PC-9 (cell line): ENCODE results near the gene NOTCH4. TPM values are rescaled to one million over a fixed set of nuclear protein-coding genes. Genes with fewer than 3 reads are reported as not detected.
A peak's percentile ranks its signal among the peaks of the same experiment; 100 is the strongest.

Source experiments
- BruUV-seq: library from RNA; stranded (reverse); fragments of 400-500 nt; replicated peaks from 2 replicates; lab custom pipeline; 2021; lab: Mats Ljungman, UMichigan
- CTCF ChIA-PET: fragments of 300-600 bp; sonication (Branson Sonifier 250); formaldehyde crosslinking; loops from one replicate; lab custom pipeline; 2022; ENCODE audit warnings: antibody characterized with exemption; lab: Charles Lee
- POLR2A ChIA-PET: fragments of 300-600 bp; sonication (Branson Sonifier 250); formaldehyde crosslinking; loops from one replicate; lab custom pipeline; 2022; ENCODE audit warnings: antibody characterized with exemption; ENCODE audit not compliant: unreplicated experiment; lab: Charles Lee
- DNase-seq, 2 experiments: peaks; one replicate each; pipeline versions ENCODE4 v3.0.0 to v3.0.0-alpha.2; 2015 to 2022; ENCODE audit warnings: mixed read lengths in 1 of 2
- H2AFZ ChIP-seq: fragments of 200-600 bp; sonication (generic); 2 replicates; pipeline ENCODE4 v1.8.1; 2017; ENCODE audit warnings: antibody characterized with exemption
- H3F3A ChIP-seq: fragments of 200-600 bp; sonication (generic); 2 replicates; pipeline ENCODE4 v1.8.1; 2017; ENCODE audit warnings: antibody characterized with exemption, mild to moderate bottlenecking, low read depth; ENCODE audit not compliant: insufficient read depth
- H3K27ac ChIP-seq: fragments of 200-600 bp; sonication (generic); 2 replicates; pipeline ENCODE4 v1.6.1; 2016; ENCODE audit warnings: mixed run types
- H3K27me3 ChIP-seq: fragments of 200-600 bp; sonication (generic); 2 replicates; pipeline ENCODE4 v1.6.1; 2016; ENCODE audit warnings: low read depth, mixed run types; ENCODE audit not compliant: insufficient read depth
- H3K36me3 ChIP-seq: fragments of 200-600 bp; sonication (generic); 2 replicates; pipeline ENCODE4 v1.6.1; 2016; ENCODE audit warnings: low read depth, mixed run types
- H3K4me1 ChIP-seq: fragments of 200-600 bp; sonication (generic); replicated peaks from 2 replicates; pipeline ENCODE4 v1.6.1; 2016; ENCODE audit warnings: mixed run types; ENCODE audit not compliant: insufficient read depth
- H3K4me2 ChIP-seq: fragments of 200-600 bp; sonication (generic); 2 replicates; pipeline ENCODE4 v1.6.1; 2017; ENCODE audit warnings: mixed run types
- H3K4me3 ChIP-seq: fragments of 200-600 bp; sonication (generic); 2 replicates; pipeline ENCODE4 v1.6.1; 2016; ENCODE audit warnings: mixed run types
- H3K79me2 ChIP-seq: fragments of 200-600 bp; sonication (generic); 2 replicates; pipeline ENCODE4 v1.6.1; 2017; ENCODE audit warnings: low read depth, mixed run types
- H3K9me2 ChIP-seq: fragments of 200-600 bp; sonication (generic); 2 replicates; pipeline ENCODE4 v1.8.1; 2017; ENCODE audit warnings: mild to moderate bottlenecking; ENCODE audit not compliant: insufficient read depth
- H3K9me3 ChIP-seq: fragments of 200-600 bp; sonication (generic); 2 replicates; pipeline ENCODE4 v1.8.1; 2016; ENCODE audit warnings: low read depth; ENCODE audit not compliant: insufficient read depth
- H4K20me1 ChIP-seq: fragments of 200-600 bp; sonication (generic); 2 replicates; pipeline ENCODE4 v1.8.1; 2017; ENCODE audit not compliant: insufficient read depth
- EZH2 ChIP-seq: fragments of 200-600 bp; sonication (generic); IDR thresholded peaks from 2 replicates; pipeline ENCODE4 v1.8.0; 2017; ENCODE audit warnings: antibody characterized with exemption, low read depth
- intact Hi-C: fragments of 100-400 bp; cut with micrococcal nuclease; formaldehyde crosslinking; loops from one replicate; pipeline ENCODE4 v1.10.0; 2022; ENCODE audit not compliant: unreplicated experiment
- total RNA-seq: library from RNA; stranded (reverse); gene quantifications from 2 replicates; pipeline ENCODE4 v1.2.3, GENCODE V29; 2021
- TF ChIP-seq, protein P1 (sequence below): fragments of 200-600 bp; sonication (generic); conservative IDR thresholded peaks from 2 replicates; pipeline ENCODE4 v1.6.1; 2017; ENCODE audit warnings: mixed run types, antibody characterized with exemption, mild to moderate bottlenecking, moderate library complexity

NOTCH4 gene
- total RNA-seq, 1 experiment from 2014 or later = 1.5 TPM

DNA sequence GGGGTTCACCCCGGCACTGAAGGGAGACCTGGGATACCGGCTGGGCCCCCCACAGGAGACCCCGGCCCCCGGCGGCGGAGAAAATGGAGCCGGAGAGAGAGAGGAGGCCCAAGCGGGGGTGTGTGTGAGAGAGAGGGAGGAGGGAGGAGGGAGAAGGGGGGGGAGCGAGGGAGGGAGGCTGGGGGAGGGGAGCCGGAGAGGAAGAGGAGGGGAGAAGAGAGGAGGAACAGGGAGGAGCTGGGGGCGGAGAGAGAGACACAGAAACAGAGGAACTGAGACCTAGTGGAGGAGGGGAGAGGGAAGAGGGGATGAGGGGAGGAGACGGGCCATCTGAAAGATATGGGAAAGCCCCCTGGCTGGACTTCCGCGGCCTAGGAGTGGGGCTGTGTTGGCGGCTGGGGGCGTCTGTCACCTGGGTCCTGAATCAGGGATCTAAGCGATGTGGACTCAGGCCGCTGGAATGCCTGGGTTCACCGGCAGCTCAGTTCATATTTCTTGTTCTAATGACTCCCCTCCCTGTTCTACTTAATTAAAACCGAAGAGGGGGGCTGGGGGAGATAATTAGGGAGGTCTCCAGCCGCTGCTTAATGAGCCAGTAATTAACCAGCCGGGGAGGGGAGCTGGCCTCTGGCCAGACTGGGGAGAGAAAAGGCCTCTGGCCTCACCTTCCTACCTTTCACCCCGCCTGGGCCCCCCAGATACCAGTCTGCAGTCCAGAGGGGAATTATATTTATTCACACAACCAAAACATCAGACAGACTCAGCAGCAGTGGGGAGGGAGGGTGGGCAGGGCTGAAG, 33.6 kb downstream of the NOTCH4 start, which contains the start of gene PBX2:
TSS of gene PBX2 (minus strand) at position 149 of the 798 bp plus-strand sequence. CDS start 287 bp downstream, outside the sequence.
- H3K27me3 ChIP-seq = no peaks in the 10 kb centered on the region
- TF ChIP-seq EZH2 = no peak
- TF ChIP-seq, protein P1, sequence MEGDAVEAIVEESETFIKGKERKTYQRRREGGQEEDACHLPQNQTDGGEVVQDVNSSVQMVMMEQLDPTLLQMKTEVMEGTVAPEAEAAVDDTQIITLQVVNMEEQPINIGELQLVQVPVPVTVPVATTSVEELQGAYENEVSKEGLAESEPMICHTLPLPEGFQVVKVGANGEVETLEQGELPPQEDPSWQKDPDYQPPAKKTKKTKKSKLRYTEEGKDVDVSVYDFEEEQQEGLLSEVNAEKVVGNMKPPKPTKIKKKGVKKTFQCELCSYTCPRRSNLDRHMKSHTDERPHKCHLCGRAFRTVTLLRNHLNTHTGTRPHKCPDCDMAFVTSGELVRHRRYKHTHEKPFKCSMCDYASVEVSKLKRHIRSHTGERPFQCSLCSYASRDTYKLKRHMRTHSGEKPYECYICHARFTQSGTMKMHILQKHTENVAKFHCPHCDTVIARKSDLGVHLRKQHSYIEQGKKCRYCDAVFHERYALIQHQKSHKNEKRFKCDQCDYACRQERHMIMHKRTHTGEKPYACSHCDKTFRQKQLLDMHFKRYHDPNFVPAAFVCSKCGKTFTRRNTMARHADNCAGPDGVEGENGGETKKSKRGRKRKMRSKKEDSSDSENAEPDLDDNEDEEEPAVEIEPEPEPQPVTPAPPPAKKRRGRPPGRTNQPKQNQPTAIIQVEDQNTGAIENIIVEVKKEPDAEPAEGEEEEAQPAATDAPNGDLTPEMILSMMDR = no peak
- intact Hi-C loops = loop anchor here (1.0 to 10.0 kb wide), 3 partner anchors 12 to 785 kb away; partner anchors contain the start of genes ATP6V1G2, DDX39B, NFKBIL1 and RNF5
- DNase-seq = peak; percentile 56 to 74
- no peaks in the 10 kb centered on the region for H3K9me3 ChIP-seq
- H3K9me2 ChIP-seq = no peaks in the 10 kb centered on the region
- H3F3A ChIP-seq = peaks cover 9% of the 10 kb centered on the region; the same call in 1 of the 2 replicates
- peaks cover 19% of the 10 kb centered on the region for H3K4me1 ChIP-seq
- H3K4me2 ChIP-seq = peak within 1 kb of the TSS; percentile 95
- peaks cover 18% of the 10 kb centered on the region for H3K79me2 ChIP-seq
- BruUV-seq = TSS peak; percentile 87
- no peaks in the 10 kb centered on the region for H4K20me1 ChIP-seq
- peaks cover 10% of the 10 kb centered on the region for H3K36me3 ChIP-seq
- peak within 1 kb of the TSS; percentile 85 for H3K4me3 ChIP-seq
- ChIA-PET CTCF (interaction anchor here (0.6 to 1.1 kb wide), 4 partner anchors 13 to 71 kb away, joined by 3 to 4 read pairs (median 4); partner anchors contain the start of gene FKBPL), POLR2A (interaction anchor here (0.5 to 1.0 kb wide), 10 partner anchors 13 to 487 kb away, joined by 3 to 14 read pairs (median 4); partner anchors contain the start of gene ATF6B)
- peak within 1 kb of the TSS; percentile 30 for H3K27ac ChIP-seq
- H2AFZ ChIP-seq = peak within 1 kb of the TSS; percentile 78

DNA sequence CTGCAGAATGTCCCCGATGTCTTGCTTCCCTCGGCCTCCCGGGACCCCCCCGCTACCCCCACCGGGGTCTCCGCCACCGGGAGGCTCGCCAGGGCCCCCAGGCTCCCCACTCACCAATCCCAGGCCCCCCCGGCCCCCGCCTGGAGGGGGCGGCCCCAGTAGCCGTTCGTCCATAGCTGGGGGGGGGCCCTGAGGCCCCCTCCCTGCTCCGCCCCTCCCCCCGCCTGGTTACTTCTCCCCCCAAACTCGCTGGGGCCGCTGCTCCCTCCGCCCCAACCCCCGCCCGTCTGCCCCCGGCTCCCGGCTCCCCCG, 34.2 kb downstream of the NOTCH4 start:
- no peak for DNase-seq
- H3K27ac ChIP-seq = peak overlapping the region; percentile 26; the same call in 1 of the 2 replicates
- H2AFZ ChIP-seq = no peak overlapping the region
- H3K4me1 ChIP-seq = peaks cover 17% of the 10 kb centered on the region
- H3K4me3 ChIP-seq = peak overlapping the region; percentile 85
- no peaks in the 10 kb centered on the region for H4K20me1 ChIP-seq
- H3K27me3 ChIP-seq = no peaks in the 10 kb centered on the region
- peaks cover 9% of the 10 kb centered on the region; the same call in 1 of the 2 replicates for H3F3A ChIP-seq
- H3K9me3 ChIP-seq = no peaks in the 10 kb centered on the region
- H3K4me2 ChIP-seq = peak overlapping the region; percentile 95
- H3K79me2 ChIP-seq = peaks cover 18% of the 10 kb centered on the region
- H3K36me3 ChIP-seq = peaks cover 10% of the 10 kb centered on the region
- H3K9me2 ChIP-seq = no peaks in the 10 kb centered on the region
- TF ChIP-seq, protein P1 = no peak
- no peak for TF ChIP-seq EZH2
- no TSS peak for BruUV-seq
- intact Hi-C loops = loop anchor here (1.0 to 10.0 kb wide), 3 partner anchors 11 to 785 kb away; partner anchors contain the start of genes ATP6V1G2, DDX39B, NFKBIL1 and RNF5
- ChIA-PET POLR2A (interaction anchor here (0.6 to 1.0 kb wide), 3 partner anchors 62 to 487 kb away, joined by 3 to 14 read pairs (median 4); partner anchors contain the start of gene ATF6B), CTCF (interaction anchor here (0.6 to 1.0 kb wide), 3 partner anchors 55 to 71 kb away, joined by 3 to 4 read pairs (median 4); partner anchors contain the start of gene FKBPL)

GRCh38 chr6:32189069-32189741, 34.7 kb downstream of the NOTCH4 start:
- DNase-seq = no peak
- Histone ChIP-seq H3K27ac (peak overlapping the region; percentile 26; the same call in 1 of the 2 replicates), H3K79me2 (peaks cover 18% of the 10 kb centered on the region), H2AFZ (no peak overlapping the region), H3F3A (peaks cover 9% of the 10 kb centered on the region; the same call in 1 of the 2 replicates), H3K4me3 (peak overlapping the region; percentile 85), H3K4me2 (peak overlapping the region; percentile 95), H3K4me1 (peaks cover 14% of the 10 kb centered on the region), H3K27me3 (no peaks in the 10 kb centered on the region), H3K9me2 (no peaks in the 10 kb centered on the region), H3K9me3 (no peaks in the 10 kb centered on the region), H4K20me1 (no peaks in the 10 kb centered on the region), H3K36me3 (peaks cover 10% of the 10 kb centered on the region)
- BruUV-seq = TSS peak; percentile 26
- CTCF ChIA-PET = no interaction called here
- POLR2A ChIA-PET = no interaction called here
- intact Hi-C loops = no loop called here
- no peak for TF ChIP-seq EZH2
- TF ChIP-seq, protein P1 = no peak
